Testis (tissue), 3 donors: ENCODE data around the gene ZFYVE1. TPM values are rescaled to one million over a fixed set of nuclear protein-coding genes. Genes with fewer than 3 reads are reported as not detected.

ENCODE experiments used
- DNase-seq: peaks from one replicate; pipeline ENCODE4 v3.0.0-alpha.2; 2019
- H3K27ac ChIP-seq, 2 donors: fragments of 200-600 bp; sonication (generic); one replicate each; pipeline ENCODE4 v1.5.1; 2019
- H3K27me3 ChIP-seq: fragments of 200-600 bp; sonication (generic); one replicate; pipeline ENCODE4 v1.5.1; 2019
- H3K36me3 ChIP-seq: fragments of 200-600 bp; sonication (generic); one replicate; pipeline ENCODE4 v1.5.1; 2017; ENCODE audit warnings: low read depth; ENCODE audit errors: missing control alignments
- H3K4me1 ChIP-seq: fragments of 200-600 bp; sonication (generic); one replicate; pipeline ENCODE4 v1.5.1; 2019
- H3K4me3 ChIP-seq, 2 donors: fragments of 200-600 bp; sonication (generic); one replicate each; pipeline ENCODE4 v1.5.1; 2017 to 2019
- H3K9me3 ChIP-seq: fragments of 200-600 bp; sonication (generic); one replicate; pipeline ENCODE4 v1.5.1; 2017
- POLR2A ChIP-seq: fragments of 450-650 bp; IDR thresholded peaks from one replicate; pipeline ENCODE4 v1.6.1; 2017; ENCODE audit warnings: antibody characterized with exemption, mild to moderate bottlenecking, moderate library complexity
- WGBS, 2 donors: methylation state at CpG; one replicate each; pipeline ENCODE4 v1.1.5; 2018; 5-methylcytosine and 5-hydroxymethylcytosine counted together
- intact Hi-C: fragments of 100-400 bp; cut with DNase I; formaldehyde crosslinking; loops from one replicate; pipeline ENCODE4 v1.15.1; 2023; ENCODE audit warnings: low total_unique reads
- polyA plus RNA-seq: library from polyadenylated mRNA; stranded (reverse); fragments of 350-450 nt; fragmentation: Illumina TruSeq; extraction: RNeasy Lipid Tissue Mini Kit (QIAGEN cat#74804); gene quantifications from one replicate; pipeline ENCODE4 v1.2.3, GENCODE V29; 2014; ENCODE audit warnings: low read depth, low replicate concordance; ENCODE audit not compliant: insufficient read depth
- total RNA-seq, 2 donors: library from RNA; depleted of rRNA; stranded (reverse); fragments of >200 nt; gene quantifications; one replicate each; pipeline ENCODE4 v1.2.3, GENCODE V29; 2016
- TF ChIP-seq, protein P1 (sequence below), 3 experiments: fragments of 450-650 bp in 2 of 3; fragments of 200-600 bp in 1 of 3; sonication (generic) in 1 of 3; IDR thresholded peaks; one replicate each; pipeline ENCODE4 v1.5.1; 2016 to 2019; ENCODE audit warnings: antibody characterized with exemption in 3 of 3, mild to moderate bottlenecking in 2 of 3, moderate library complexity in 1 of 3

The ZFYVE1 gene
- total and polyA plus RNA-seq, 3 donors from 2014 or later = 29.0 to 39.6 (median 30.6) TPM

DNA sequence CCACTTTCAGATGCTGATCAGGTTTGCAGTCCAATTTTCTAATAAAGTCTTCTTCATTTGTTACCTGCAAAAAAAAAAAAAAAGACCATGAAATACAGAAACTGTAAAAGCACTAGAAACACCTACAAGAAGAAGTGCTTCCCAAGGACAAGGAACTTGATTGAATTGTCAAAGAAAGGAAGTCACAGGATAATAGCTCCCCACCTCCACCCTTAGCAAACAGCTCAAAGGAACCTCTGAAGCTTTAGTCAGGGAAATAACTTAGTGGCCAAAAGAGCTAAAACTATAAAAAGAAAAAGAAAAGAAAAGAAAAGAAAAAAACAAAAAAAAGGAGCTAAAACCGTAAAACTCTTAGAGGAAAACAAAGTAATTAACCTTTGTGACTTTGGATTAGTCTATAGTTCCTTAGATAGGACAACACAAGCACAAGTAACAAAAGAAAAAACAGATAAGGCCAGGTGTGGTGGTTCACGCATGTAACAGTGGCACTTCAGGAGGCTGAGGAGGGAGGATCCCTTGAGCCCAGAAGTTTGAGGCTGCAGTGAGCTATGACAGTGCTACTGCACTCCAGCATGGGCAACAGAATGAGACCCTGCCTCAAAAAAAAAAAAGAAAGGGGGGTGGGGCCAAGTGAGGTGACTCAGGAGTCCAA lies 28.5 kb downstream of the ZFYVE1 start:
- Histone ChIP-seq H3K4me3 (no peak overlapping the region), H3K36me3 (no peaks in the 10 kb centered on the region), H3K27me3 (no peaks in the 10 kb centered on the region), H3K4me1 (no peaks in the 10 kb centered on the region), H3K9me3 (no peaks in the 10 kb centered on the region), H3K27ac (no peak overlapping the region)
- WGBS, 2 donors = 89 to 96% methylated on average over 2 of the region's 2 CpGs
- DNase-seq = no peak
- intact Hi-C loops = no loop called here
- TF ChIP-seq POLR2A = no peak
- TF ChIP-seq, protein P1, sequence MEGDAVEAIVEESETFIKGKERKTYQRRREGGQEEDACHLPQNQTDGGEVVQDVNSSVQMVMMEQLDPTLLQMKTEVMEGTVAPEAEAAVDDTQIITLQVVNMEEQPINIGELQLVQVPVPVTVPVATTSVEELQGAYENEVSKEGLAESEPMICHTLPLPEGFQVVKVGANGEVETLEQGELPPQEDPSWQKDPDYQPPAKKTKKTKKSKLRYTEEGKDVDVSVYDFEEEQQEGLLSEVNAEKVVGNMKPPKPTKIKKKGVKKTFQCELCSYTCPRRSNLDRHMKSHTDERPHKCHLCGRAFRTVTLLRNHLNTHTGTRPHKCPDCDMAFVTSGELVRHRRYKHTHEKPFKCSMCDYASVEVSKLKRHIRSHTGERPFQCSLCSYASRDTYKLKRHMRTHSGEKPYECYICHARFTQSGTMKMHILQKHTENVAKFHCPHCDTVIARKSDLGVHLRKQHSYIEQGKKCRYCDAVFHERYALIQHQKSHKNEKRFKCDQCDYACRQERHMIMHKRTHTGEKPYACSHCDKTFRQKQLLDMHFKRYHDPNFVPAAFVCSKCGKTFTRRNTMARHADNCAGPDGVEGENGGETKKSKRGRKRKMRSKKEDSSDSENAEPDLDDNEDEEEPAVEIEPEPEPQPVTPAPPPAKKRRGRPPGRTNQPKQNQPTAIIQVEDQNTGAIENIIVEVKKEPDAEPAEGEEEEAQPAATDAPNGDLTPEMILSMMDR (IDR thresholded peaks at IDR 0.05) = no peak

DNA sequence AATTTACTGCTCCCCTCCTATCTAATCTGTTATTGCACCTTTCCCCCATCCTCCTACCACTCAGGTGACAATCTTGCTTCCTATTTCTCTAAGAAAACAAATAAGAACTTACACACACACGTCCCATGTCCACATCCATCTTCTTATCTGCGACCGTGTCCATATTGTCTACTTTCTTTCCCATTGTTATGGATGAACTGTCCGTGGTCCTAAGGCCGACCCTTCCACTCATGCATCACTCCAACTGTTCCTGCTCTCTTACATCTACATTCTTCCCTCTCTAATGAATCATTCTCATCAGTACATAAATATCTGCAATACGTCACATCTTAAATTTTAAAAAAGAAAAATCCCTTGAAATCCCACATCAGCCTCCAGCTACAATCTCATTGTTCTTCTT lies 30.0 kb downstream of the ZFYVE1 start:
- Histone ChIP-seq H3K4me3 (no peak overlapping the region), H3K4me1 (no peaks in the 10 kb centered on the region), H3K27me3 (no peaks in the 10 kb centered on the region), H3K27ac (no peak overlapping the region), H3K36me3 (no peaks in the 10 kb centered on the region), H3K9me3 (no peaks in the 10 kb centered on the region)
- TF ChIP-seq, protein P1 (IDR thresholded peaks at IDR 0.05) = no peak
- TF ChIP-seq POLR2A = no peak
- WGBS, 2 donors = 89% methylated on average over 6 of the region's 6 CpGs
- no peak for DNase-seq
- intact Hi-C loops = no loop called here

DNA sequence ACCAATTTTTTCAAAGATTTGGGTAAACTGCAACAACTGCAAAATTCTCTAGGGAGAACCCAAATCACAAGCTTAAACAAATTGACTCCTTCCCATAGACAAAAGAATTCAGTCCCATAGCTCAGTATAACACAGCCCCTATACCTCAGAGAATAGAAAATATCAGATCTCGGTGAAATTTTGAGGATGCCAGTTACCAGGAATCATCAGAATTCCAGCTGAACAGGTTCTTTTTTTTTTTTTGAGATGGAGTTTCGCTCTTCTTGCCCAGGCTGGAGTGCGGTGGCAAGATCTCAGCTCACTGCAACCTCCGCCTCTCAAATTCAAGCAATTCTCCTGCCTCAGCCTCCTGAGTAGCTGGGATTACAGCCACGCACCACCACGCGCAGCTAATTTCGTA lies 36.7 kb downstream of the ZFYVE1 start:
- intact Hi-C loops = no loop called here
- Histone ChIP-seq H3K27me3 (no peaks in the 10 kb centered on the region), H3K27ac (no peak overlapping the region), H3K9me3 (no peaks in the 10 kb centered on the region), H3K4me1 (no peaks in the 10 kb centered on the region), H3K4me3 (no peak overlapping the region), H3K36me3 (no peaks in the 10 kb centered on the region)
- 87 to 98% methylated on average over 8 of the region's 8 CpGs for WGBS, 2 donors
- no peak for TF ChIP-seq POLR2A
- TF ChIP-seq, protein P1 (IDR thresholded peaks at IDR 0.05) = no peak
- DNase-seq = no peak

DNA sequence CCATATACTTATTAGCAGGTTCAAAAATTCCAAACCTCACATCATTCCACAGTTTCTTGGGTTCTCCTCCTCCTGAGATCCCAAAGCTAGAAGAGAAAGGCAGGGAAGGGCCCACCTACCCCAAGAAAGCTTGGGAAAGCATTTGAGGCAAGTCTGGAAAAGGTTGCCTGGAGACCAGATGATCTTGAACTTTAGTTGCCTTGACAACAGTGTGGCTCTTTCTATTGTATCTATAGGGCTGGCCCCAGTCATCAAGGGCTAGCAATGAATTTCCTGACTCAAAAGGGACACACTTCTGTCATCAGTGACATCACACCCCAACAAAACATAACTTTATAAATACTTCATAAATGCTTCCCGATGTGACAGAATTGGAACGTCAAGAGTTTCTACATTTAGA lies 40.0 kb downstream of the ZFYVE1 start:
- Histone ChIP-seq H3K4me1 (no peaks in the 10 kb centered on the region), H3K27me3 (no peaks in the 10 kb centered on the region), H3K9me3 (no peaks in the 10 kb centered on the region), H3K36me3 (no peaks in the 10 kb centered on the region), H3K4me3 (no peak overlapping the region), H3K27ac (no peak overlapping the region)
- intact Hi-C loops = no loop called here
- DNase-seq = no peak
- 88% methylated on average over 2 of the region's 2 CpGs for whole genome bisulfite sequencing, 2 donors
- TF ChIP-seq POLR2A = no peak
- TF ChIP-seq, protein P1 (IDR thresholded peaks at IDR 0.05) = no peak

DNA sequence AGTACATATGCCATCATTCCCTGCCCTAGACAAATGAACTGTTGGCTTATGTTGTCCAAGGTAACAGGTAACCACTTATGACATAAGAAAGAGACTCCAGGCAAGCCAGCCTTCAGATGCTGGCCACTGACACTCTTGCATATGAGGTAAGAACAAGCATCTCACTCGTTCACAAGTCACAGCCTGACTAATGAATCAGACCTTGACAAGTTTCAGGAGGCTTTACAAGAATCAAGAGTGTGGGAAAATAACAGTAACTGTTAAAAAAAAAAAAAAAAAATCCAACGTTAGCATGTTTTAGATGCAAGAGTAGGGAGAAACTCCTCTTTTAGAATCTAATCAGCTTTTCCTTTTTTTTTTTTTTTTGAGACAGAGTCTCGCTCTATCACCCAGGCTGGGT lies 40.7 kb downstream of the ZFYVE1 start:
- TF ChIP-seq, protein P1 (IDR thresholded peaks at IDR 0.05) = no peak
- TF ChIP-seq POLR2A = no peak
- H3K36me3 ChIP-seq = no peaks in the 10 kb centered on the region
- no peak overlapping the region for H3K4me3 ChIP-seq
- H3K4me1 ChIP-seq = no peaks in the 10 kb centered on the region
- H3K27ac ChIP-seq = no peak overlapping the region
- no peak for DNase-seq
- intact Hi-C loops = no loop called here
- H3K27me3 ChIP-seq = no peaks in the 10 kb centered on the region
- 60 to 61% methylated on average over 3 of the region's 3 CpGs for WGBS, 2 donors
- no peaks in the 10 kb centered on the region for H3K9me3 ChIP-seq
